SK-N-SH (cell line): ENCODE measurements around the gene MRPL36. TPM values are rescaled to one million over a fixed set of nuclear protein-coding genes. Genes with fewer than 3 reads are reported as not detected.

Experiments
- CTCF ChIA-PET: fragments of 300-600, 350-600 bp; formaldehyde crosslinking; extraction: SDS; loops from one replicate; lab custom pipeline; 2021; lab: Yijun Ruan, JAX
- POLR2A ChIA-PET: fragments of 350-600 bp; sonication (Branson Sonifier 250); formaldehyde crosslinking; extraction: SDS; loops from one replicate; lab custom pipeline; 2020; ENCODE audit warnings: antibody characterized with exemption, inconsistent platforms; lab: Yijun Ruan, JAX
- DNase-seq: peaks from one replicate; pipeline ENCODE4 v3.0.0; 2012
- H2AFZ ChIP-seq: fragments of 200-600 bp; sonication (generic); 2 replicates; pipeline ENCODE4 v1.8.1; 2016; ENCODE audit warnings: antibody characterized with exemption, mild to moderate bottlenecking, low read depth
- H3F3A ChIP-seq: fragments of 200-600 bp; sonication (generic); replicated peaks from 2 replicates; pipeline ENCODE3; 2016; ENCODE audit warnings: antibody characterized with exemption, mild to moderate bottlenecking; ENCODE audit not compliant: insufficient read depth
- H3K27ac ChIP-seq, 2 experiments: fragments of 200-500 bp in 1 of 2; fragments of 200-600 bp in 1 of 2; sonication (Bioruptor generic) in 1 of 2; sonication (generic), shearing (Covaris generic) in 1 of 2; 2 replicates each; pipeline versions ENCODE4 v1.5.1 to v1.6.1; 2014 to 2016; ENCODE audit warnings: low read depth in 2 of 2, inconsistent platforms in 1 of 2, low read length in 1 of 2, mild to moderate bottlenecking in 1 of 2, mixed read lengths in 1 of 2
- H3K27me3 ChIP-seq: fragments of 200-600 bp; sonication (generic), shearing (Covaris generic); 2 replicates; pipeline ENCODE4 v1.6.1; 2016; ENCODE audit warnings: mixed run types; ENCODE audit not compliant: insufficient read depth
- H3K36me3 ChIP-seq, 2 experiments: fragments of 200-500 bp in 1 of 2; fragments of 200-600 bp in 1 of 2; sonication (Bioruptor generic) in 1 of 2; sonication (generic) in 1 of 2; replicated peaks in 1 of 2; 2 replicates each; pipeline versions ENCODE3 to v1.5.1; 2014 to 2016; ENCODE audit warnings: low read length in 1 of 2, mild to moderate bottlenecking in 1 of 2; ENCODE audit not compliant: insufficient read depth in 2 of 2, control insufficient read depth in 1 of 2
- H3K4me1 ChIP-seq, 2 experiments: fragments of 200-500 bp in 1 of 2; fragments of 200-600 bp in 1 of 2; sonication (Bioruptor generic) in 1 of 2; sonication (generic), shearing (Covaris generic) in 1 of 2; 2 replicates each; pipeline versions ENCODE4 v1.5.1 to v1.6.1; 2014 to 2016; ENCODE audit warnings: low read depth in 1 of 2, low read length in 1 of 2, mixed run types in 1 of 2; ENCODE audit not compliant: insufficient read depth in 2 of 2, control insufficient read depth in 1 of 2
- H3K4me2 ChIP-seq: fragments of 200-600 bp; sonication (generic), shearing (Covaris generic); 2 replicates; pipeline ENCODE4 v1.6.1; 2017; ENCODE audit warnings: mixed run types
- H3K4me3 ChIP-seq, 2 experiments: fragments of 200-500 bp in 1 of 2; fragments of 200-600 bp in 1 of 2; sonication (Bioruptor generic) in 1 of 2; sonication (generic), shearing (Covaris generic) in 1 of 2; 2 replicates each; pipeline versions ENCODE4 v1.5.1 to v1.8.1; 2014 to 2016; ENCODE audit warnings: low read depth in 2 of 2, inconsistent platforms in 1 of 2, low read length in 1 of 2, mild to moderate bottlenecking in 1 of 2, mixed read lengths in 1 of 2, moderate library complexity in 1 of 2
- H3K79me2 ChIP-seq: fragments of 200-600 bp; sonication (generic); 2 replicates; pipeline ENCODE4 v1.8.1; 2017; ENCODE audit warnings: mild to moderate bottlenecking; ENCODE audit not compliant: insufficient read depth
- H3K9ac ChIP-seq: fragments of 200-600 bp; sonication (generic); 2 replicates; pipeline ENCODE4 v1.6.1; 2017; ENCODE audit warnings: mixed run types
- H3K9me2 ChIP-seq: fragments of 200-600 bp; sonication (generic); 2 replicates; pipeline ENCODE4 v1.6.1; 2017; ENCODE audit warnings: mixed run types
- H3K9me3 ChIP-seq: fragments of 200-600 bp; sonication (generic); 2 replicates; pipeline ENCODE4 v1.6.1; 2017; ENCODE audit warnings: mixed run types, mild to moderate bottlenecking, moderate library complexity
- H4K20me1 ChIP-seq: fragments of 200-600 bp; sonication (generic); 2 replicates; pipeline ENCODE4 v1.6.1; 2017; ENCODE audit warnings: mild to moderate bottlenecking, mixed run types; ENCODE audit not compliant: insufficient read depth
- CTCF ChIP-seq: fragments of 200-600 bp; sonication (generic); IDR thresholded peaks from 2 replicates; pipeline ENCODE4 v1.6.1; 2017; ENCODE audit warnings: antibody characterized with exemption, mild to moderate bottlenecking, moderate library complexity
- MXI1 ChIP-seq: IDR thresholded peaks from 2 replicates; pipeline ENCODE4 v1.6.1; 2012; ENCODE audit warnings: mild to moderate bottlenecking, low read depth, low read length, improper control_type of control experiment
- NFIC ChIP-seq: IDR thresholded peaks from 2 replicates; pipeline ENCODE4 v1.4.0; 2012; ENCODE audit warnings: borderline replicate concordance
- POLR2AphosphoS5 ChIP-seq: IDR thresholded peaks from 2 replicates; pipeline ENCODE4 v1.6.1; 2012; ENCODE audit warnings: low read depth, low read length
- SMC3 ChIP-seq: IDR thresholded peaks from 2 replicates; pipeline ENCODE4 v1.6.1; 2012; ENCODE audit warnings: low read depth, low read length, improper control_type of control experiment
- USF1 ChIP-seq: IDR thresholded peaks from 2 replicates; pipeline ENCODE4 v1.4.0; 2012; ENCODE audit warnings: low read depth, borderline replicate concordance
- USF2 ChIP-seq: fragments of 150-350 bp; IDR thresholded peaks from 2 replicates; pipeline ENCODE4 v1.6.1; 2017; ENCODE audit warnings: antibody characterized with exemption, low read length, low read depth, borderline replicate concordance
- WGBS: methylation state at CpG from one replicate; pipeline ENCODE4 v1.1.6; 2017; ENCODE audit warnings: low lambda C conversion rate; 5-methylcytosine and 5-hydroxymethylcytosine counted together
- polyA plus RNA-seq, 3 experiments: library from polyadenylated mRNA; depleted of rRNA; stranded (reverse); fragments of >200 nt; gene quantifications; 2 replicates each; pipeline ENCODE4 v1.2.3, GENCODE V29; 2012

The MRPL36 gene
- polyA plus RNA-seq, 1 of the 3 experiments (the other 2 are of a cell fraction), result 78.4 TPM

- Histone ChIP-seq H3K27me3 (no peaks in the 10 kb centered on the region), H3F3A (no peaks in the 10 kb centered on the region), H3K4me2 (no peak overlapping the region), H2AFZ (no peak overlapping the region), H3K9ac (no peak overlapping the region), H4K20me1 (no peaks in the 10 kb centered on the region), H3K4me3 (no peak overlapping the region), H3K9me2 (no peaks in the 10 kb centered on the region), H3K36me3 (peaks cover 7 to 23% of the 10 kb centered on the region in 2 experiments), H3K27ac (no peak overlapping the region), H3K9me3 (no peaks in the 10 kb centered on the region), H3K79me2 (no peaks in the 10 kb centered on the region), H3K4me1 (no peaks in the 10 kb centered on the region)
- ChIA-PET POLR2A (no interaction called here), CTCF (no interaction called here)
- TF ChIP-seq SMC3, result no peak
- no peak for TF ChIP-seq POLR2AphosphoS5
- TF ChIP-seq MXI1, result no peak
- TF ChIP-seq USF1, result no peak
- 93% methylated on average over 11 of the region's 27 CpGs for WGBS
- DNase-seq, result no peak
Observed at GRCh38 chr5:1824903-1825841, 25.5 kb upstream of the MRPL36 start.

- Histone ChIP-seq H3F3A (no peaks in the 10 kb centered on the region), H3K27me3 (no peaks in the 10 kb centered on the region), H3K9ac (no peak overlapping the region), H3K4me3 (no peak overlapping the region), H3K9me2 (no peaks in the 10 kb centered on the region), H3K36me3 (peaks cover 8 to 30% of the 10 kb centered on the region in 2 experiments), H3K79me2 (no peaks in the 10 kb centered on the region), H4K20me1 (no peaks in the 10 kb centered on the region), H3K27ac (no peak overlapping the region), H3K9me3 (no peaks in the 10 kb centered on the region), H3K4me2 (no peak overlapping the region), H2AFZ (no peak overlapping the region), H3K4me1 (no peaks in the 10 kb centered on the region)
- TF ChIP-seq USF2, result no peak
- CTCF ChIA-PET, result no interaction called here
- DNase-seq, result no peak
- POLR2A ChIA-PET, result no interaction called here
- WGBS, result 86% methylated on average over 11 of the region's 25 CpGs
Observed at GRCh38 chr5:1824109-1824821, 24.6 kb upstream of the MRPL36 start.

- Histone ChIP-seq H3K4me1 (no peaks in the 10 kb centered on the region), H3K79me2 (no peaks in the 10 kb centered on the region), H3K4me3 (no peak overlapping the region), H3K27ac (no peak overlapping the region), H3K4me2 (no peak overlapping the region), H4K20me1 (0 out of 2 replicates have a peak, but pooled peaks cover 2% of the 10 kb centered on the region), H3K27me3 (no peaks in the 10 kb centered on the region), H3K9me3 (no peaks in the 10 kb centered on the region), H3K9ac (no peak overlapping the region), H3K36me3 (peaks cover 11 to 38% of the 10 kb centered on the region in 2 experiments), H3F3A (no peaks in the 10 kb centered on the region), H3K9me2 (no peaks in the 10 kb centered on the region), H2AFZ (no peak overlapping the region)
- POLR2A ChIA-PET, result no interaction called here
- no peak for DNase-seq
- TF ChIP-seq CTCF, result no peak
- no peak for TF ChIP-seq NFIC
- WGBS, result 86% methylated on average over 11 of the region's 12 CpGs
- CTCF ChIA-PET, result no interaction called here
Observed at GRCh38 chr5:1823381-1824034, 23.9 kb upstream of the MRPL36 start.
